Sigmoid colon (tissue), 7 donors: Measurements from ENCODE around the gene DTWD1. TPM values are rescaled to one million over a fixed set of nuclear protein-coding genes. Genes with fewer than 3 reads are reported as not detected.

Source experiments
- DNase-seq: peaks from one replicate; pipeline ENCODE4 v3.0.0-alpha.2; 2019
- H3K27ac ChIP-seq, 4 donors: fragments of 200-600 bp; sonication (generic); one replicate each; pipeline ENCODE4 v1.5.1; 2016 to 2019; ENCODE audit warnings: mild to moderate bottlenecking in 1 of 4
- H3K27me3 ChIP-seq, 3 donors: fragments of 200-600 bp; sonication (generic); one replicate each; pipeline ENCODE4 v1.5.1; 2019; ENCODE audit warnings: mild to moderate bottlenecking in 1 of 3
- H3K36me3 ChIP-seq, 4 donors: fragments of 200-600 bp; sonication (generic); one replicate each; pipeline ENCODE4 v1.5.1; 2016 to 2019
- H3K4me1 ChIP-seq, 4 donors: fragments of 200-600 bp; sonication (generic); one replicate each; pipeline ENCODE4 v1.5.1; 2017 to 2019
- H3K4me3 ChIP-seq, 4 donors: fragments of 200-600 bp; sonication (generic); one replicate each; pipeline ENCODE4 v1.5.1; 2017 to 2019; ENCODE audit warnings: mild to moderate bottlenecking in 2 of 4, moderate library complexity in 1 of 4
- H3K9me3 ChIP-seq, 4 donors: fragments of 200-600 bp in 3 of 4; sonication (generic) in 3 of 4; one replicate each; pipeline versions ENCODE4 v1.5.1 to v1.6.1; 2013 to 2019
- EP300 ChIP-seq, 4 donors: sonication (generic); formaldehyde crosslinking; IDR thresholded peaks; one replicate each; pipeline ENCODE4 v1.6.1; 2017; ENCODE audit warnings: antibody characterized with exemption in 4 of 4
- POLR2A ChIP-seq, 2 donors: fragments of 450-650 bp; IDR thresholded peaks; one replicate each; pipeline ENCODE4 v1.6.1; 2016; ENCODE audit warnings: antibody characterized with exemption in 2 of 2, mild to moderate bottlenecking in 2 of 2, moderate library complexity in 2 of 2
- POLR2AphosphoS5 ChIP-seq, 4 donors: sonication (generic); formaldehyde crosslinking; IDR thresholded peaks; one replicate each; pipeline ENCODE4 v1.6.1; 2017; ENCODE audit warnings: antibody characterized with exemption in 4 of 4
- WGBS, 2 donors: extraction: QIAGEN DNeasy Blood & Tissue Kit; methylation state at CpG; one replicate each; pipeline ENCODE4 v1.1.7; 2013; 5-methylcytosine and 5-hydroxymethylcytosine counted together
- intact Hi-C: fragments of 100-400 bp; cut with DNase I; formaldehyde crosslinking; loops from one replicate; pipeline ENCODE4 v1.15.1; 2023
- polyA plus RNA-seq, 3 donors: library from polyadenylated mRNA; stranded (reverse); fragments of 200-250 nt; gene quantifications; one replicate each; pipeline ENCODE4 v1.2.3, GENCODE V29; 2013
- total RNA-seq, 4 donors: library from RNA; depleted of rRNA; stranded (reverse); fragments of >200 nt; gene quantifications; one replicate each; pipeline ENCODE4 v1.1.0, GENCODE V29; 2016
- TF ChIP-seq, protein P1 (sequence below), 4 experiments: fragments of 450-650 bp in 3 of 4; fragments of 200-600 bp in 1 of 4; IDR thresholded peaks; one replicate each; pipeline ENCODE4 v1.5.1; 2016 to 2019; ENCODE audit warnings: antibody characterized with exemption in 4 of 4, mild to moderate bottlenecking in 3 of 4, moderate library complexity in 2 of 4
- donor health status: healthy with polysubstance abuse.
- donor health status: Bipolar disorder and iron deficiency.
- donor health status: healthy.

DTWD1 gene
- total and polyA plus RNA-seq, 7 donors = 10.6 to 39.8 (median 22.7) TPM

DNA sequence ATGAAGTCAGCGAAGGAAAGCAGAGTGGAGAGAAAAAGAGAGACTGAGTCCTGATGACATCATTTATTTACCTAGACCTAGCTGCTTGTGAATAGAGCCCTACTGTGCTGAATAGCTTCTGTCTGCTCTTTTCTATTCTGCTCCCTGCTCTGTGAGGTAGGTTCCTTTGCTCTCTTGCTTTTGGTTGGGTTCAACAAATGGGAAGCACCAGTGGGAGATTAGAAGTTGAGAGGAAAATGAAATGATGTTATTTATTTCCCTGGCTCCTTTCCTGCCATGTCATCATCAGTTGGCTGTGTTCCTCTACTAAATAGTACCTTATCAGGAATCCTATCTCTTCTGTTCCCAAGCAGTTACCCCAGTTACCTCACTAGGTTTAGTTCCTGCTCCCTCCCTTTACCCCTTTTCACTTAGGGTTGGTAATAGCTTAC, 23.5 kb downstream of the DTWD1 start:
- WGBS, 2 donors = 98% methylated on average over 1 of the region's 1 CpG
- intact Hi-C loops = no loop called here
- Histone ChIP-seq H3K27me3 (no peaks in the 10 kb centered on the region), H3K9me3 (no peaks in the 10 kb centered on the region), H3K4me3 (no peak overlapping the region), H3K36me3 (peaks cover 0 to 15% (median 0%) of the 10 kb centered on the region in 4 donors), H3K4me1 (peaks cover 0 to 25% (median 10%) of the 10 kb centered on the region in 4 donors), H3K27ac (peak overlapping the region in 2 of 4 donors; percentile 26 to 52)
- TF ChIP-seq POLR2AphosphoS5 (IDR thresholded peaks at IDR 0.05) (peak in 1 of 4 donors; percentile 12), EP300 (IDR thresholded peaks at IDR 0.05) (no peak), POLR2A (IDR thresholded peaks at IDR 0.05) (no peak)
- TF ChIP-seq, protein P1, sequence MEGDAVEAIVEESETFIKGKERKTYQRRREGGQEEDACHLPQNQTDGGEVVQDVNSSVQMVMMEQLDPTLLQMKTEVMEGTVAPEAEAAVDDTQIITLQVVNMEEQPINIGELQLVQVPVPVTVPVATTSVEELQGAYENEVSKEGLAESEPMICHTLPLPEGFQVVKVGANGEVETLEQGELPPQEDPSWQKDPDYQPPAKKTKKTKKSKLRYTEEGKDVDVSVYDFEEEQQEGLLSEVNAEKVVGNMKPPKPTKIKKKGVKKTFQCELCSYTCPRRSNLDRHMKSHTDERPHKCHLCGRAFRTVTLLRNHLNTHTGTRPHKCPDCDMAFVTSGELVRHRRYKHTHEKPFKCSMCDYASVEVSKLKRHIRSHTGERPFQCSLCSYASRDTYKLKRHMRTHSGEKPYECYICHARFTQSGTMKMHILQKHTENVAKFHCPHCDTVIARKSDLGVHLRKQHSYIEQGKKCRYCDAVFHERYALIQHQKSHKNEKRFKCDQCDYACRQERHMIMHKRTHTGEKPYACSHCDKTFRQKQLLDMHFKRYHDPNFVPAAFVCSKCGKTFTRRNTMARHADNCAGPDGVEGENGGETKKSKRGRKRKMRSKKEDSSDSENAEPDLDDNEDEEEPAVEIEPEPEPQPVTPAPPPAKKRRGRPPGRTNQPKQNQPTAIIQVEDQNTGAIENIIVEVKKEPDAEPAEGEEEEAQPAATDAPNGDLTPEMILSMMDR (IDR thresholded peaks at IDR 0.05) = no peak
- DNase-seq = no peak

- Histone ChIP-seq H3K27me3 (no peaks in the 10 kb centered on the region), H3K4me3 (no peak overlapping the region), H3K27ac (peak overlapping the region in 3 of 4 donors; percentile 16 to 52 (median 26)), H3K9me3 (no peaks in the 10 kb centered on the region), H3K4me1 (peaks cover 0 to 25% (median 10%) of the 10 kb centered on the region in 4 donors), H3K36me3 (peaks cover 0 to 15% (median 0%) of the 10 kb centered on the region in 4 donors)
- TF ChIP-seq POLR2A (IDR thresholded peaks at IDR 0.05) (no peak), EP300 (IDR thresholded peaks at IDR 0.05) (no peak), POLR2AphosphoS5 (IDR thresholded peaks at IDR 0.05) (no peak)
- TF ChIP-seq, protein P1 (IDR thresholded peaks at IDR 0.05) = no peak
- intact Hi-C loops = no loop called here
- DNase-seq = no peak
Observed at GRCh38 chr15:49645277-49645676, 24.4 kb downstream of the DTWD1 start.

GRCh38 chr15:49645941-49646340, 25.1 kb downstream of the DTWD1 start:
- peaks cover 0 to 15% (median 0%) of the 10 kb centered on the region in 4 donors for H3K36me3 ChIP-seq
- no peaks in the 10 kb centered on the region for H3K27me3 ChIP-seq
- intact Hi-C loops = no loop called here
- DNase-seq = no peak
- peaks cover 0 to 25% (median 10%) of the 10 kb centered on the region in 4 donors for H3K4me1 ChIP-seq
- TF ChIP-seq POLR2AphosphoS5 (IDR thresholded peaks at IDR 0.05) (no peak), EP300 (IDR thresholded peaks at IDR 0.05) (no peak), POLR2A (IDR thresholded peaks at IDR 0.05) (no peak)
- TF ChIP-seq, protein P1 (IDR thresholded peaks at IDR 0.05) = no peak
- H3K27ac ChIP-seq = peak overlapping the region in 3 of 4 donors; percentile 16 to 52 (median 26)
- H3K4me3 ChIP-seq = no peak overlapping the region
- H3K9me3 ChIP-seq = no peaks in the 10 kb centered on the region

- TF ChIP-seq, protein P1 (IDR thresholded peaks at IDR 0.05) = no peak
- TF ChIP-seq EP300 (IDR thresholded peaks at IDR 0.05) = no peak
- H3K27ac ChIP-seq = peak overlapping the region in 1 of 4 donors; percentile 52
- no peaks in the 10 kb centered on the region for H3K27me3 ChIP-seq
- 92 to 93% methylated on average over 2 of the region's 2 CpGs for WGBS, 2 donors
- intact Hi-C loops = no loop called here
- no peak for DNase-seq
- H3K9me3 ChIP-seq = no peaks in the 10 kb centered on the region
- H3K36me3 ChIP-seq = peaks cover 0 to 15% (median 0%) of the 10 kb centered on the region in 4 donors
- H3K4me3 ChIP-seq = no peak overlapping the region
- peaks cover 0 to 25% (median 10%) of the 10 kb centered on the region in 4 donors for H3K4me1 ChIP-seq
Observed at GRCh38 chr15:49646891-49647290, 26.0 kb downstream of the DTWD1 start.

DNA sequence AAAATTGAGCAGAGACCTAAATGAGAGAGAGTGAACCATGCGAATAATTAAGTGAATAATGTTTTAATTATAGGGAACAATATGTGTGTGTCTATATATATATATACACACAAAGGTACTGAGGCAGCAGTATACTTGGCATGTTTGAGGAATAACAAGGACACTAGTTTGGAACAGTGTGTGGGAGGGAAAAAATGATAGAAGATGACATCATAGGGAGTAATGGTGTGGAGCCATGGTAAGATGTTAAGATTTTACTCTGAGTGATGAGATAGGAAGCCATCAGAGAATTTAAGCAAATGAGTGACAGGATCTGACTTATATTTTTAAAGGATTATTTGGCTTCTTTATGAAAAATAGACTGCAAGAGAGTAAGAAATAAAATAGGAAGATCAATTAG, 29.1 kb downstream of the DTWD1 start:
- Histone ChIP-seq H3K27ac (no peak overlapping the region), H3K36me3 (no peaks in the 10 kb centered on the region), H3K27me3 (no peaks in the 10 kb centered on the region), H3K4me1 (peaks cover 0 to 17% (median 5%) of the 10 kb centered on the region in 4 donors), H3K4me3 (no peak overlapping the region), H3K9me3 (peaks cover 0 to 16% (median 10%) of the 10 kb centered on the region in 4 donors)
- TF ChIP-seq, protein P1 (IDR thresholded peaks at IDR 0.05) = no peak
- TF ChIP-seq POLR2A (IDR thresholded peaks at IDR 0.05) (no peak), POLR2AphosphoS5 (IDR thresholded peaks at IDR 0.05) (no peak), EP300 (IDR thresholded peaks at IDR 0.05) (no peak)
- 94 to 98% methylated on average over 1 of the region's 1 CpG for WGBS, 2 donors
- no peak for DNase-seq
- intact Hi-C loops = no loop called here
